HEK293 (cell line): ENCODE results near the gene SEC11A.

Source experiments
- GLI2 ChIP-seq: fragments of 450-650 bp; formaldehyde crosslinking; IDR thresholded peaks from 2 replicates; pipeline ENCODE4; 2017; ENCODE audit warnings: missing biosample characterization, missing genetic modification characterization, low read depth, borderline replicate concordance
- GLIS2 ChIP-seq: fragments of 450-650 bp; formaldehyde crosslinking; IDR thresholded peaks from 2 replicates; pipeline ENCODE4 v1.5.1; 2016; ENCODE audit warnings: missing biosample characterization, missing genetic modification characterization
- SP3 ChIP-seq: fragments of 450-650 bp; formaldehyde crosslinking; IDR thresholded peaks from 2 replicates; pipeline ENCODE4 v1.5.1; 2016; ENCODE audit warnings: missing biosample characterization, missing genetic modification characterization
- SP7 ChIP-seq: fragments of 450-650 bp; formaldehyde crosslinking; IDR thresholded peaks from 2 replicates; pipeline ENCODE4 v1.5.1; 2016; ENCODE audit warnings: missing biosample characterization, missing genetic modification characterization
- WT1 ChIP-seq: fragments of 450-650 bp; formaldehyde crosslinking; IDR thresholded peaks from 2 replicates; pipeline ENCODE4 v1.5.1; 2016; ENCODE audit warnings: missing biosample characterization, missing genetic modification characterization
- ZNF155 ChIP-seq: fragments of 450-650 bp; formaldehyde crosslinking; IDR thresholded peaks from 2 replicates; pipeline ENCODE4 v1.5.1; 2016; ENCODE audit warnings: missing biosample characterization, missing genetic modification characterization
- ZNF24 ChIP-seq: fragments of 450-650 bp; formaldehyde crosslinking; IDR thresholded peaks from 2 replicates; pipeline ENCODE4 v1.5.1; 2016; ENCODE audit warnings: missing biosample characterization, missing genetic modification characterization
- ZNF362 ChIP-seq: fragments of 450-650 bp; formaldehyde crosslinking; IDR thresholded peaks from 2 replicates; pipeline ENCODE4 v1.5.1; 2016; ENCODE audit warnings: missing biosample characterization, missing genetic modification characterization
- ZNF416 ChIP-seq: fragments of 450-650 bp; formaldehyde crosslinking; IDR thresholded peaks from 2 replicates; pipeline ENCODE4 v1.5.1; 2016; ENCODE audit warnings: missing biosample characterization, missing genetic modification characterization
- ZNF521 ChIP-seq: fragments of 450-650 bp; formaldehyde crosslinking; IDR thresholded peaks from 2 replicates; pipeline ENCODE4 v1.5.1; 2017; ENCODE audit warnings: missing biosample characterization, mild to moderate bottlenecking, missing genetic modification characterization
- ZNF580 ChIP-seq: fragments of 450-650 bp; formaldehyde crosslinking; IDR thresholded peaks from 2 replicates; pipeline ENCODE4 v1.5.1; 2016; ENCODE audit warnings: missing biosample characterization, missing genetic modification characterization
- ZNF600 ChIP-seq: fragments of 450-650 bp; formaldehyde crosslinking; IDR thresholded peaks from 2 replicates; pipeline ENCODE4 v1.5.1; 2016; ENCODE audit warnings: missing biosample characterization, missing genetic modification characterization
- ZNF768 ChIP-seq: fragments of 450-650 bp; formaldehyde crosslinking; IDR thresholded peaks from 2 replicates; pipeline ENCODE4 v1.5.1; 2018; ENCODE audit warnings: missing biosample characterization, mild to moderate bottlenecking, missing genetic modification characterization
- ZNF777 ChIP-seq: fragments of 450-650 bp; formaldehyde crosslinking; IDR thresholded peaks from 2 replicates; pipeline ENCODE4 v1.5.1; 2017; ENCODE audit warnings: missing biosample characterization, missing genetic modification characterization, borderline replicate concordance
- ZNF843 ChIP-seq: fragments of 450-650 bp; formaldehyde crosslinking; IDR thresholded peaks from 2 replicates; pipeline ENCODE4 v1.5.1; 2016; ENCODE audit warnings: missing biosample characterization, missing genetic modification characterization
- ZSCAN16 ChIP-seq: fragments of 450-650 bp; formaldehyde crosslinking; IDR thresholded peaks from 2 replicates; pipeline ENCODE4 v1.5.1; 2016; ENCODE audit warnings: missing biosample characterization, missing genetic modification characterization
- ZSCAN4 ChIP-seq: fragments of 450-650 bp; formaldehyde crosslinking; IDR thresholded peaks from 2 replicates; pipeline ENCODE4 v1.5.1; 2017; ENCODE audit warnings: missing biosample characterization, missing genetic modification characterization
- TF ChIP-seq, protein P1 (sequence below): fragments of 450-650 bp; formaldehyde crosslinking; IDR thresholded peaks from 2 replicates; pipeline ENCODE4 v1.5.1; 2016; ENCODE audit warnings: missing biosample characterization, missing genetic modification characterization
- TF ChIP-seq, protein P2 (sequence below): fragments of 450-650 bp; formaldehyde crosslinking; optimal IDR thresholded peaks from 2 replicates; pipeline ENCODE3; 2016; ENCODE audit warnings: missing biosample characterization, mild to moderate bottlenecking, missing genetic modification characterization
- TF ChIP-seq, protein P3 (sequence below): fragments of 450-650 bp; formaldehyde crosslinking; IDR thresholded peaks from 2 replicates; pipeline ENCODE4 v1.5.1; 2016; ENCODE audit warnings: missing biosample characterization, missing genetic modification characterization
- TF ChIP-seq, protein P4 (sequence below): fragments of 450-650 bp; formaldehyde crosslinking; IDR thresholded peaks from 2 replicates; pipeline ENCODE4 v1.5.1; 2016; ENCODE audit warnings: missing biosample characterization, missing genetic modification characterization, low read depth
- TF ChIP-seq, protein P5 (sequence below): fragments of 450-650 bp; formaldehyde crosslinking; IDR thresholded peaks from 2 replicates; pipeline ENCODE4 v1.5.1; 2016; ENCODE audit warnings: missing biosample characterization, missing genetic modification characterization, low read depth

Gene SEC11A

GRCh38 chr15:84734794-84735479 lies 19.0 kb upstream of the SEC11A start (continued):
- TF ChIP-seq ZNF521 (tag by site-specific recombination): no peak
- 0 out of 2 replicates have a peak, but pooled peaks have one; percentile 47 for TF ChIP-seq ZNF580 (tag by site-specific recombination)
- TF ChIP-seq, protein P1, sequence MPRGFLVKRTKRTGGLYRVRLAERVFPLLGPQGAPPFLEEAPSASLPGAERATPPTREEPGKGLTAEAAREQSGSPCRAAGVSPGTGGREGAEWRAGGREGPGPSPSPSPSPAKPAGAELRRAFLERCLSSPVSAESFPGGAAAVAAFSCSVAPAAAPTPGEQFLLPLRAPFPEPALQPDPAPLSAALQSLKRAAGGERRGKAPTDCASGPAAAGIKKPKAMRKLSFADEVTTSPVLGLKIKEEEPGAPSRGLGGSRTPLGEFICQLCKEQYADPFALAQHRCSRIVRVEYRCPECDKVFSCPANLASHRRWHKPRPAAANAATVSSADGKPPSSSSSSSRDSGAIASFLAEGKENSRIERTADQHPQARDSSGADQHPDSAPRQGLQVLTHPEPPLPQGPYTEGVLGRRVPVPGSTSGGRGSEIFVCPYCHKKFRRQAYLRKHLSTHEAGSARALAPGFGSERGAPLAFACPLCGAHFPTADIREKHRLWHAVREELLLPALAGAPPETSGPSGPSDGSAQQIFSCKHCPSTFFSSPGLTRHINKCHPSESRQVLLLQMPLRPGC (tag by site-specific recombination): peak; percentile 89
- peak; percentile 89 for TF ChIP-seq ZNF362 (tag by site-specific recombination)
- TF ChIP-seq, protein P2, sequence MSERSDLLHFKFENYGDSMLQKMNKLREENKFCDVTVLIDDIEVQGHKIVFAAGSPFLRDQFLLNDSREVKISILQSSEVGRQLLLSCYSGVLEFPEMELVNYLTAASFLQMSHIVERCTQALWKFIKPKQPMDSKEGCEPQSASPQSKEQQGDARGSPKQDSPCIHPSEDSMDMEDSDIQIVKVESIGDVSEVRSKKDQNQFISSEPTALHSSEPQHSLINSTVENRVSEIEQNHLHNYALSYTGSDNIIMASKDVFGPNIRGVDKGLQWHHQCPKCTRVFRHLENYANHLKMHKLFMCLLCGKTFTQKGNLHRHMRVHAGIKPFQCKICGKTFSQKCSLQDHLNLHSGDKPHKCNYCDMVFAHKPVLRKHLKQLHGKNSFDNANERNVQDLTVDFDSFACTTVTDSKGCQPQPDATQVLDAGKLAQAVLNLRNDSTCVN: no peak
- TF ChIP-seq ZSCAN16 (tag by site-specific recombination): 0 out of 2 replicates have a peak, but pooled peaks have one; percentile 36
- peak; percentile 69 for TF ChIP-seq SP3 (tag by site-specific recombination)
- TF ChIP-seq GLIS2 (tag by site-specific recombination): no peak
- TF ChIP-seq ZNF777 (tag by site-specific recombination): no peak
- TF ChIP-seq WT1 (tag by site-specific recombination): peak; percentile 59; the same call in 1 of the 2 replicates
- TF ChIP-seq ZNF155 (tag by site-specific recombination): no peak
- TF ChIP-seq GLI2 (tag by site-specific recombination): no peak
- TF ChIP-seq ZNF24 (tag by site-specific recombination): peak; percentile 74
- TF ChIP-seq ZNF600 (tag by site-specific recombination): peak; percentile 95
- no peak for TF ChIP-seq ZNF416
- TF ChIP-seq, protein P3, sequence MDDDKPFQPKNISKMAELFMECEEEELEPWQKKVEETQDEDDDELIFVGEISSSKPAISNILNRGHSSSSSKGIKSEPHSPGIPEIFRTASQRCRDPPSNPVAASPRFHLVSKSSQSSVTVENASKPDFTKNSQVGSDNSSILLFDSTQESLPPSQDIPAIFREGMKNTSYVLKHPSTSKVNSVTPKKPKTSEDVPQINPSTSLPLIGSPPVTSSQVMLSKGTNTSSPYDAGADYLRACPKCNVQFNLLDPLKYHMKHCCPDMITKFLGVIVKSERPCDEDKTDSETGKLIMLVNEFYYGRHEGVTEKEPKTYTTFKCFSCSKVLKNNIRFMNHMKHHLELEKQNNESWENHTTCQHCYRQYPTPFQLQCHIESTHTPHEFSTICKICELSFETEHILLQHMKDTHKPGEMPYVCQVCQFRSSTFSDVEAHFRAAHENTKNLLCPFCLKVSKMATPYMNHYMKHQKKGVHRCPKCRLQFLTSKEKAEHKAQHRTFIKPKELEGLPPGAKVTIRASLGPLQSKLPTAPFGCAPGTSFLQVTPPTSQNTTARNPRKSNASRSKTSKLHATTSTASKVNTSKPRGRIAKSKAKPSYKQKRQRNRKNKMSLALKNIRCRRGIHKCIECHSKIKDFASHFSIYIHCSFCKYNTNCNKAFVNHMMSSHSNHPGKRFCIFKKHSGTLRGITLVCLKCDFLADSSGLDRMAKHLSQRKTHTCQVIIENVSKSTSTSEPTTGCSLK (tag by site-specific recombination): no peak
- TF ChIP-seq ZNF768: no peak
- TF ChIP-seq, protein P4, sequence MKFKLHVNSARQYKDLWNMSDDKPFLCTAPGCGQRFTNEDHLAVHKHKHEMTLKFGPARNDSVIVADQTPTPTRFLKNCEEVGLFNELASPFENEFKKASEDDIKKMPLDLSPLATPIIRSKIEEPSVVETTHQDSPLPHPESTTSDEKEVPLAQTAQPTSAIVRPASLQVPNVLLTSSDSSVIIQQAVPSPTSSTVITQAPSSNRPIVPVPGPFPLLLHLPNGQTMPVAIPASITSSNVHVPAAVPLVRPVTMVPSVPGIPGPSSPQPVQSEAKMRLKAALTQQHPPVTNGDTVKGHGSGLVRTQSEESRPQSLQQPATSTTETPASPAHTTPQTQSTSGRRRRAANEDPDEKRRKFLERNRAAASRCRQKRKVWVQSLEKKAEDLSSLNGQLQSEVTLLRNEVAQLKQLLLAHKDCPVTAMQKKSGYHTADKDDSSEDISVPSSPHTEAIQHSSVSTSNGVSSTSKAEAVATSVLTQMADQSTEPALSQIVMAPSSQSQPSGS (tag by site-specific recombination): no peak
- TF ChIP-seq SP7 (tag by site-specific recombination): peak; percentile 84
- no peak for TF ChIP-seq ZNF843 (tag by site-specific recombination)
- TF ChIP-seq, protein P5, sequence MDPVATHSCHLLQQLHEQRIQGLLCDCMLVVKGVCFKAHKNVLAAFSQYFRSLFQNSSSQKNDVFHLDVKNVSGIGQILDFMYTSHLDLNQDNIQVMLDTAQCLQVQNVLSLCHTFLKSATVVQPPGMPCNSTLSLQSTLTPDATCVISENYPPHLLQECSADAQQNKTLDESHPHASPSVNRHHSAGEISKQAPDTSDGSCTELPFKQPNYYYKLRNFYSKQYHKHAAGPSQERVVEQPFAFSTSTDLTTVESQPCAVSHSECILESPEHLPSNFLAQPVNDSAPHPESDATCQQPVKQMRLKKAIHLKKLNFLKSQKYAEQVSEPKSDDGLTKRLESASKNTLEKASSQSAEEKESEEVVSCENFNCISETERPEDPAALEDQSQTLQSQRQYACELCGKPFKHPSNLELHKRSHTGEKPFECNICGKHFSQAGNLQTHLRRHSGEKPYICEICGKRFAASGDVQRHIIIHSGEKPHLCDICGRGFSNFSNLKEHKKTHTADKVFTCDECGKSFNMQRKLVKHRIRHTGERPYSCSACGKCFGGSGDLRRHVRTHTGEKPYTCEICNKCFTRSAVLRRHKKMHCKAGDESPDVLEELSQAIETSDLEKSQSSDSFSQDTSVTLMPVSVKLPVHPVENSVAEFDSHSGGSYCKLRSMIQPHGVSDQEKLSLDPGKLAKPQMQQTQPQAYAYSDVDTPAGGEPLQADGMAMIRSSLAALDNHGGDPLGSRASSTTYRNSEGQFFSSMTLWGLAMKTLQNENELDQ (tag by site-specific recombination): no peak
- TF ChIP-seq ZSCAN4: no peak; the same call in 1 of the 2 replicates
